Endothelial cell of umbilical vein (primary cell): ENCODE results near the gene PAX3. TPM values are rescaled to one million over a fixed set of nuclear protein-coding genes. Genes with fewer than 3 reads are reported as not detected.
A peak's percentile ranks its signal among the peaks of the same experiment; 100 is the strongest.

Experiments used
- BruUV-seq: library from RNA; stranded (reverse); fragments of 400-500 nt; replicated peaks from 2 replicates; lab custom pipeline; 2021; lab: Mats Ljungman, UMichigan
- CTCF ChIA-PET: fragments of 300-600, 350-600 bp; sonication (Branson Sonifier 250); formaldehyde crosslinking; loops from one replicate; lab custom pipeline; 2021; ENCODE audit warnings: antibody characterized with exemption, inconsistent platforms; lab: Charles Lee
- POLR2A ChIA-PET: fragments of 300-600, 350-600 bp; sonication (Branson Sonifier 250); formaldehyde crosslinking; loops from one replicate; lab custom pipeline; 2021; ENCODE audit warnings: antibody characterized with exemption, inconsistent platforms; lab: Charles Lee
- DNase-seq: peaks from one replicate; pipeline ENCODE4 v3.0.0-alpha.2; 2011; ENCODE audit warnings: low read depth, low spot score
- FAIRE-seq: peaks from 2 replicates; lab custom pipeline; 2011; peaks lifted over from hg19 to GRCh38; lab: Jason Lieb, UNC
- H2AFZ ChIP-seq: 2 replicates; pipeline ENCODE4 v1.6.0; 2012; ENCODE audit warnings: low read depth, low read length, control low read depth, inconsistent platforms
- H3K27ac ChIP-seq: 2 replicates; pipeline ENCODE4 v1.5.1; 2011; ENCODE audit warnings: low read depth, mild to moderate bottlenecking, control low read depth, low read length, moderate library complexity; ENCODE audit not compliant: insufficient read depth
- H3K27me3 ChIP-seq, 2 experiments: 2 replicates each; pipeline versions ENCODE4 v1.6.0 to v1.6.1; 2011; ENCODE audit warnings: low read length in 2 of 2, mixed read lengths in 1 of 2; ENCODE audit not compliant: control insufficient read depth in 2 of 2, insufficient read depth in 2 of 2
- H3K36me3 ChIP-seq, 2 experiments: 2 replicates in 1 of 2; 3 replicates in 1 of 2; pipeline ENCODE4 v1.5.1; 2011; ENCODE audit warnings: low read length in 2 of 2, mild to moderate bottlenecking in 1 of 2, moderate library complexity in 1 of 2; ENCODE audit not compliant: control insufficient read depth in 2 of 2, insufficient read depth in 2 of 2; ENCODE audit errors: extremely low read depth in 1 of 2
- H3K4me1 ChIP-seq: 3 replicates; pipeline ENCODE4 v1.5.1; 2011; ENCODE audit warnings: mild to moderate bottlenecking, low read length; ENCODE audit not compliant: control insufficient read depth, insufficient read depth; ENCODE audit errors: extremely low read depth
- H3K4me2 ChIP-seq: 2 replicates; pipeline ENCODE4 v1.6.1; 2011; ENCODE audit warnings: low read length, control low read depth, mixed read lengths; ENCODE audit not compliant: insufficient read depth
- H3K4me3 ChIP-seq, 3 experiments: fragments of 200-600 bp in 1 of 3; sonication (generic), shearing (Covaris generic) in 1 of 3; replicated peaks in 1 of 3; 2 replicates each; pipeline ENCODE4 v1.5.1; 2011 to 2016; ENCODE audit warnings: control low read depth in 3 of 3, low read length in 3 of 3, mild to moderate bottlenecking in 2 of 3, inconsistent platforms in 1 of 3, low read depth in 1 of 3, moderate library complexity in 1 of 3; ENCODE audit not compliant: insufficient read depth in 1 of 3
- H3K79me2 ChIP-seq: 2 replicates; pipeline ENCODE4 v1.6.0; 2012; ENCODE audit warnings: low read length, inconsistent platforms; ENCODE audit not compliant: control insufficient read depth, insufficient read depth
- H3K9ac ChIP-seq: replicated peaks from 2 replicates; pipeline ENCODE3; 2011; ENCODE audit warnings: low read length, control low read depth; ENCODE audit not compliant: insufficient read depth; ENCODE audit errors: extremely low read depth
- H3K9me1 ChIP-seq: replicated peaks from 3 replicates; pipeline ENCODE4 v1.6.0; 2011; ENCODE audit warnings: mild to moderate bottlenecking, low read length; ENCODE audit not compliant: control insufficient read depth, insufficient read depth; ENCODE audit errors: extremely low read depth
- H3K9me3 ChIP-seq: replicated peaks from 2 replicates; pipeline ENCODE4 v1.5.1; 2012; ENCODE audit warnings: low read length, inconsistent platforms; ENCODE audit not compliant: control insufficient read depth, insufficient read depth
- H4K20me1 ChIP-seq: replicated peaks from 2 replicates; pipeline ENCODE3; 2011; ENCODE audit warnings: mild to moderate bottlenecking, low read length; ENCODE audit not compliant: control insufficient read depth, insufficient read depth; ENCODE audit errors: extremely low read depth
- FOS ChIP-seq: IDR thresholded peaks from 2 replicates; pipeline ENCODE4 v1.6.1; 2011; ENCODE audit warnings: mild to moderate bottlenecking, low read length, moderate library complexity, borderline replicate concordance; ENCODE audit not compliant: insufficient read depth
- GATA2 ChIP-seq: IDR thresholded peaks from 2 replicates; pipeline ENCODE4 v1.7.0; 2011; ENCODE audit warnings: low read depth, mild to moderate bottlenecking, moderate library complexity, mixed read lengths, low read length; ENCODE audit not compliant: insufficient read length, insufficient read depth
- dilution Hi-C: fragments of 300-500 bp; cut with MboI; formaldehyde crosslinking; loops from one replicate; pipeline ENCODE4 v1.15.0; 2019; ENCODE audit warnings: low sequenced_read_pairs; ENCODE audit not compliant: extremely low pct_ligation_motif_present
- intact Hi-C: fragments of 100-400 bp; cut with micrococcal nuclease; formaldehyde crosslinking; loops from one replicate; pipeline ENCODE4 v1.10.0; 2022
- polyA plus RNA-seq, 4 experiments: library from polyadenylated mRNA; depleted of rRNA in 3 of 4; stranded (reverse) in 3 of 4; unstranded in 1 of 4; fragments of >200 nt; gene quantifications; 2 replicates each; pipeline versions ENCODE4 v1.2.1 to v1.2.3, GENCODE V29; 2011 to 2012; ENCODE audit warnings: missing spikeins in 1 of 4
- total RNA-seq: library from RNA; stranded (reverse); gene quantifications from 2 replicates; pipeline ENCODE4 v1.2.3, GENCODE V29; 2021
- TF ChIP-seq, protein P1 (sequence below), 2 donors: IDR thresholded peaks; 1 replicate in 1 of 2; 2 replicates in 1 of 2; pipeline ENCODE4 v1.5.1; 2011; ENCODE audit warnings: low read length in 2 of 2, mild to moderate bottlenecking in 2 of 2, moderate library complexity in 2 of 2, control low read depth in 1 of 2, inconsistent platforms in 1 of 2, low read depth in 1 of 2; ENCODE audit not compliant: insufficient read depth in 1 of 2; ENCODE audit errors: extremely low read depth in 1 of 2

Gene PAX3
- total and polyA plus RNA-seq, 2 donors (not counting 3 experiments of a cell fraction or from before 2014, with no cell fraction given): not detected

GRCh38 chr2:222315443-222316121, 16.8 kb upstream of the PAX3 start:
- no peak overlapping the region for H3K27ac ChIP-seq
- intact Hi-C loops (no loop called here), dilution Hi-C loops (no loop called here)
- no peak overlapping the region for H3K9ac ChIP-seq
- no peaks in the 10 kb centered on the region for H3K9me3 ChIP-seq
- H3K4me2 ChIP-seq: no peak overlapping the region
- peaks cover 57 to 84% of the 10 kb centered on the region in 2 experiments for H3K27me3 ChIP-seq
- FAIRE-seq (peak; percentile 42), DNase-seq (no peak)
- H3K9me1 ChIP-seq: no peaks in the 10 kb centered on the region
- H3K79me2 ChIP-seq: no peaks in the 10 kb centered on the region
- H4K20me1 ChIP-seq: no peaks in the 10 kb centered on the region
- H3K36me3 ChIP-seq: no peaks in the 10 kb centered on the region
- no peak overlapping the region for H2AFZ ChIP-seq
- POLR2A ChIA-PET: no interaction called here
- CTCF ChIA-PET: no interaction called here
- peaks cover 16% of the 10 kb centered on the region for H3K4me1 ChIP-seq
- H3K4me3 ChIP-seq: no peak overlapping the region
- no TSS peak for BruUV-seq
- TF ChIP-seq, protein P1, sequence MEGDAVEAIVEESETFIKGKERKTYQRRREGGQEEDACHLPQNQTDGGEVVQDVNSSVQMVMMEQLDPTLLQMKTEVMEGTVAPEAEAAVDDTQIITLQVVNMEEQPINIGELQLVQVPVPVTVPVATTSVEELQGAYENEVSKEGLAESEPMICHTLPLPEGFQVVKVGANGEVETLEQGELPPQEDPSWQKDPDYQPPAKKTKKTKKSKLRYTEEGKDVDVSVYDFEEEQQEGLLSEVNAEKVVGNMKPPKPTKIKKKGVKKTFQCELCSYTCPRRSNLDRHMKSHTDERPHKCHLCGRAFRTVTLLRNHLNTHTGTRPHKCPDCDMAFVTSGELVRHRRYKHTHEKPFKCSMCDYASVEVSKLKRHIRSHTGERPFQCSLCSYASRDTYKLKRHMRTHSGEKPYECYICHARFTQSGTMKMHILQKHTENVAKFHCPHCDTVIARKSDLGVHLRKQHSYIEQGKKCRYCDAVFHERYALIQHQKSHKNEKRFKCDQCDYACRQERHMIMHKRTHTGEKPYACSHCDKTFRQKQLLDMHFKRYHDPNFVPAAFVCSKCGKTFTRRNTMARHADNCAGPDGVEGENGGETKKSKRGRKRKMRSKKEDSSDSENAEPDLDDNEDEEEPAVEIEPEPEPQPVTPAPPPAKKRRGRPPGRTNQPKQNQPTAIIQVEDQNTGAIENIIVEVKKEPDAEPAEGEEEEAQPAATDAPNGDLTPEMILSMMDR (IDR thresholded peaks at IDR 0.05; ENCODE audit: extremely low read depth in 1 of 2, insufficient read depth in 1 of 2, low read depth in 1 of 2, low read length in 2 of 2): peak in 1 of 2 donors; percentile 2
- no peak for TF ChIP-seq FOS

- intact Hi-C loops (no loop called here), dilution Hi-C loops (no loop called here)
- ChIA-PET POLR2A (no interaction called here), CTCF (interaction anchor here (1.2 kb wide), 2 partner anchors 18 to 248 kb away, joined by 3 to 11 read pairs; no protein-coding TSS in a partner anchor)
- H3K27me3 ChIP-seq: peaks cover 73 to 95% of the 10 kb centered on the region in 2 experiments
- H3K9ac ChIP-seq: no peak overlapping the region
- H3K4me3 ChIP-seq: no peak overlapping the region
- no peak overlapping the region for H3K4me2 ChIP-seq
- no peak for TF ChIP-seq GATA2
- H3K9me1 ChIP-seq: no peaks in the 10 kb centered on the region
- no peaks in the 10 kb centered on the region for H3K9me3 ChIP-seq
- H3K4me1 ChIP-seq: peaks cover 9% of the 10 kb centered on the region
- BruUV-seq: no TSS peak
- no peaks in the 10 kb centered on the region for H3K79me2 ChIP-seq
- DNase-seq: no peak
- no peaks in the 10 kb centered on the region for H4K20me1 ChIP-seq
- no peak overlapping the region for H2AFZ ChIP-seq
- no peak overlapping the region for H3K27ac ChIP-seq
- no peak for FAIRE-seq
- no peaks in the 10 kb centered on the region for H3K36me3 ChIP-seq
Measured at GRCh38 chr2:222313816-222314215, 15.0 kb upstream of the PAX3 start.
